GM23338 (cell line): ENCODE measurements around the gene MRPS7. TPM values are rescaled to one million over a fixed set of nuclear protein-coding genes. Genes with fewer than 3 reads are reported as not detected.

Experiments used
- ATAC-seq: fragments of 200-7000 bp; cut with Tn5 transposase; 3 replicates; pipeline ENCODE4 v1.9.1; 2020
- DNase-seq: peaks from one replicate; pipeline ENCODE4 v3.0.0-alpha.2; 2015; ENCODE audit warnings: low spot score
- H2AFZ ChIP-seq: fragments of 200-600 bp; sonication (generic); 2 replicates; pipeline ENCODE4 v1.8.0; 2016; ENCODE audit warnings: antibody characterized with exemption, mild to moderate bottlenecking, moderate library complexity
- H3F3A ChIP-seq: fragments of 200-600 bp; sonication (generic); replicated peaks from 2 replicates; pipeline ENCODE4 v1.8.0; 2017; ENCODE audit warnings: antibody characterized with exemption, mixed run types, low read depth
- H3K27ac ChIP-seq: fragments of 200-600 bp; sonication (generic); 2 replicates; pipeline ENCODE4 v1.6.1; 2016; ENCODE audit warnings: low read depth
- H3K27me3 ChIP-seq: fragments of 200-600 bp; sonication (generic); 2 replicates; pipeline ENCODE4 v1.8.0; 2016; ENCODE audit warnings: mild to moderate bottlenecking, mixed run types, moderate library complexity; ENCODE audit not compliant: insufficient read depth
- H3K36me3 ChIP-seq: fragments of 200-600 bp; sonication (generic); 2 replicates; pipeline ENCODE4 v1.8.0; 2016; ENCODE audit warnings: mild to moderate bottlenecking; ENCODE audit not compliant: insufficient read depth
- H3K4me1 ChIP-seq: fragments of 200-600 bp; sonication (generic); 2 replicates; pipeline ENCODE4 v1.8.0; 2016; ENCODE audit warnings: mild to moderate bottlenecking, moderate library complexity; ENCODE audit not compliant: insufficient read depth
- H3K4me2 ChIP-seq: fragments of 200-600 bp; sonication (generic); 2 replicates; pipeline ENCODE4 v1.7.1; 2017; ENCODE audit warnings: mixed run types
- H3K4me3 ChIP-seq: fragments of 200-600 bp; sonication (generic); 2 replicates; pipeline ENCODE4 v1.6.1; 2016; ENCODE audit warnings: mixed run types
- H3K79me2 ChIP-seq: fragments of 200-600 bp; sonication (generic); replicated peaks from 2 replicates; pipeline ENCODE4 v1.8.0; 2017; ENCODE audit warnings: mild to moderate bottlenecking; ENCODE audit not compliant: insufficient read depth
- H3K9me2 ChIP-seq: fragments of 200-600 bp; sonication (generic); 2 replicates; pipeline ENCODE4 v1.8.0; 2017; ENCODE audit not compliant: insufficient read depth
- H4K20me1 ChIP-seq: fragments of 200-600 bp; sonication (generic); replicated peaks from 2 replicates; pipeline ENCODE4 v1.8.0; 2017; ENCODE audit warnings: mild to moderate bottlenecking; ENCODE audit not compliant: insufficient read depth
- H3K27ac Mint-ChIP-seq: 2 replicates; pipeline ENCODE4 v1.8.0; 2020; ENCODE audit warnings: inconsistent platforms, mild to moderate bottlenecking, moderate library complexity, mixed read lengths
- H3K27me3 Mint-ChIP-seq: 3 replicates; pipeline ENCODE4 v1.8.0; 2022; ENCODE audit warnings: low read depth, mild to moderate bottlenecking, moderate library complexity, mixed read lengths, inconsistent platforms; ENCODE audit not compliant: insufficient read depth, poor library complexity
- H3K36me3 Mint-ChIP-seq: 3 replicates; pipeline ENCODE4 v1.8.0; 2021; ENCODE audit warnings: low read depth, mild to moderate bottlenecking, inconsistent platforms, moderate library complexity, mixed read lengths
- H3K4me1 Mint-ChIP-seq: 3 replicates; pipeline ENCODE4 v1.8.0; 2020; ENCODE audit warnings: mild to moderate bottlenecking, inconsistent platforms, mixed read lengths
- H3K4me3 Mint-ChIP-seq: 3 replicates; pipeline ENCODE4 v1.8.0; 2021; ENCODE audit warnings: moderate library complexity, mild to moderate bottlenecking, inconsistent platforms, mixed read lengths
- H3K9me3 Mint-ChIP-seq: 3 replicates; pipeline ENCODE4 v1.8.0; 2020; ENCODE audit warnings: moderate library complexity, mild to moderate bottlenecking, inconsistent platforms, mixed read lengths
- CTCF ChIP-seq, 2 experiments: fragments of 200-600 bp in 1 of 2; sonication (generic) in 1 of 2; conservative IDR thresholded peaks; 2 replicates each; pipeline versions ENCODE4 v1.5.1 to v1.6.1; 2016 to 2017; ENCODE audit warnings: antibody characterized with exemption in 2 of 2, low read depth in 2 of 2, mild to moderate bottlenecking in 2 of 2, moderate library complexity in 1 of 2
- ZNF331 ChIP-seq: fragments of 250-450 bp; sonication (Bioruptor Pico); IDR thresholded peaks from 2 replicates; pipeline ENCODE4 v1.5.0; 2020; ENCODE audit warnings: low read depth, mild to moderate bottlenecking, moderate library complexity
- polyA plus RNA-seq: library from polyadenylated mRNA; unstranded; fragments of >200 nt; fragmentation: Nextera tagmentation; extraction: Ambion mirVana; gene quantifications from 2 replicates; pipeline ENCODE4 v1.2.1, GENCODE V29; 2016
- total RNA-seq: library from RNA; depleted of rRNA; stranded (reverse); fragments of >200 nt; shearing (Covaris generic); gene quantifications from 2 replicates; pipeline ENCODE4 v1.2.3, GENCODE V29; 2014
- TF ChIP-seq, protein P1 (sequence below): IDR thresholded peaks from one replicate; pipeline ENCODE4 v1.6.1; 2018; ENCODE audit warnings: antibody characterized with exemption; ENCODE audit not compliant: unreplicated experiment

The MRPS7 gene
- total and polyA plus RNA-seq, 2 experiments from 2014 or later = 60.6 to 114 TPM

GRCh38 chr17:75267411-75268232 is 5.9 kb downstream of the MRPS7 start (continued):
- TF ChIP-seq, protein P1, sequence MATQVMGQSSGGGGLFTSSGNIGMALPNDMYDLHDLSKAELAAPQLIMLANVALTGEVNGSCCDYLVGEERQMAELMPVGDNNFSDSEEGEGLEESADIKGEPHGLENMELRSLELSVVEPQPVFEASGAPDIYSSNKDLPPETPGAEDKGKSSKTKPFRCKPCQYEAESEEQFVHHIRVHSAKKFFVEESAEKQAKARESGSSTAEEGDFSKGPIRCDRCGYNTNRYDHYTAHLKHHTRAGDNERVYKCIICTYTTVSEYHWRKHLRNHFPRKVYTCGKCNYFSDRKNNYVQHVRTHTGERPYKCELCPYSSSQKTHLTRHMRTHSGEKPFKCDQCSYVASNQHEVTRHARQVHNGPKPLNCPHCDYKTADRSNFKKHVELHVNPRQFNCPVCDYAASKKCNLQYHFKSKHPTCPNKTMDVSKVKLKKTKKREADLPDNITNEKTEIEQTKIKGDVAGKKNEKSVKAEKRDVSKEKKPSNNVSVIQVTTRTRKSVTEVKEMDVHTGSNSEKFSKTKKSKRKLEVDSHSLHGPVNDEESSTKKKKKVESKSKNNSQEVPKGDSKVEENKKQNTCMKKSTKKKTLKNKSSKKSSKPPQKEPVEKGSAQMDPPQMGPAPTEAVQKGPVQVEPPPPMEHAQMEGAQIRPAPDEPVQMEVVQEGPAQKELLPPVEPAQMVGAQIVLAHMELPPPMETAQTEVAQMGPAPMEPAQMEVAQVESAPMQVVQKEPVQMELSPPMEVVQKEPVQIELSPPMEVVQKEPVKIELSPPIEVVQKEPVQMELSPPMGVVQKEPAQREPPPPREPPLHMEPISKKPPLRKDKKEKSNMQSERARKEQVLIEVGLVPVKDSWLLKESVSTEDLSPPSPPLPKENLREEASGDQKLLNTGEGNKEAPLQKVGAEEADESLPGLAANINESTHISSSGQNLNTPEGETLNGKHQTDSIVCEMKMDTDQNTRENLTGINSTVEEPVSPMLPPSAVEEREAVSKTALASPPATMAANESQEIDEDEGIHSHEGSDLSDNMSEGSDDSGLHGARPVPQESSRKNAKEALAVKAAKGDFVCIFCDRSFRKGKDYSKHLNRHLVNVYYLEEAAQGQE = no peak
- peak; percentile 37 to 69 for TF ChIP-seq CTCF (conservative IDR thresholded peaks at IDR 0.05; ENCODE audit: low read depth in 2 of 2)

DNA sequence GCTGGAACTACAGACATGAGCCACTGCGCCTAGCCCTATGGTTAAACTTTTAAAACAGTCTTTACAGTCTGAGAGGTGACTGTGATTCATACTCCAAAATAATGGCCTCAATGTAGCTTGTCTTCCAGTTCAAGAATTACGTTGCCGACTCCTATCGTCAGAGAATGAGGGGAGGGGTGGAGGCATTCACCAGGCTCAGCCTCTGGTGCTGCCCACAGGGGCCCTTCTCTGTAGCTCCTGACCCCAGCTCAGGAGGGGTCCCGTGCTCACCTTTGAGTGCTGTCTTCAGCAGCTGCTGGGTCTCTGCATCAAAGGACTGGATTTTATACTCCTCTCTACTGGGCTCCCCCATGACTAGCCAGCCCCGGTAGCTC is 8.2 kb downstream of the MRPS7 start:
- TF ChIP-seq, protein P1 = no peak
- no peak for TF ChIP-seq ZNF331
- peak overlapping the region; percentile 99 for H3K4me2 ChIP-seq
- Mint-ChIP-seq H3K36me3 (peaks cover 35% of the 10 kb centered on the region), H3K4me3 (peak overlapping the region; percentile 81), H3K4me1 (peaks cover 21% of the 10 kb centered on the region), H3K27me3 (peaks cover 17% of the 10 kb centered on the region), H3K27ac (no peak overlapping the region), H3K9me3 (no peaks in the 10 kb centered on the region)
- no peak for DNase-seq
- H4K20me1 ChIP-seq = no peaks in the 10 kb centered on the region; the same call in 1 of the 2 replicates
- H3K4me3 ChIP-seq = peak overlapping the region; percentile 99
- H3K27ac ChIP-seq = peak overlapping the region; percentile 66; the same call in 1 of the 2 replicates
- peak overlapping the region; percentile 94 for H2AFZ ChIP-seq
- H3K4me1 ChIP-seq = peaks cover 10% of the 10 kb centered on the region
- peaks cover 49% of the 10 kb centered on the region for H3F3A ChIP-seq
- peak; percentile 8 for ATAC-seq
- peaks cover 12% of the 10 kb centered on the region for H3K36me3 ChIP-seq
- H3K9me2 ChIP-seq = no peaks in the 10 kb centered on the region
- H3K79me2 ChIP-seq = no peaks in the 10 kb centered on the region
- no peaks in the 10 kb centered on the region for H3K27me3 ChIP-seq
